NCI-H345 treated with DMSO at 0.1 percent for 48 hours (cell line): ENCODE results near the gene HDAC9.
A peak's percentile ranks its signal among the peaks of the same experiment; 100 is the strongest.

ENCODE experiments used
- DNase-seq: peaks from one replicate; lab custom pipeline; 2025; ENCODE audit not compliant: unreplicated experiment; lab: John Stamatoyannopoulos, UW

HDAC9 gene

GRCh38 chr7:18653381-18654155, 158.0 kb downstream of the HDAC9 start:
- no peak for DNase-seq

- DNase-seq: no peak
Measured at GRCh38 chr7:18654709-18655108, 159.2 kb downstream of the HDAC9 start.

- DNase-seq: no peak
Measured at GRCh38 chr7:18655506-18655905, 160.0 kb downstream of the HDAC9 start.

- no peak for DNase-seq
Measured at GRCh38 chr7:18655912-18656311, 160.4 kb downstream of the HDAC9 start.

GRCh38 chr7:18656362-18656761, 160.8 kb downstream of the HDAC9 start:
- no peak for DNase-seq

- DNase-seq: no peak
Measured at GRCh38 chr7:18659746-18660145, 164.2 kb downstream of the HDAC9 start.

- DNase-seq: no peak
Measured at GRCh38 chr7:18663321-18663720, 167.8 kb downstream of the HDAC9 start.

- DNase-seq: peak; percentile 35
Measured at GRCh38 chr7:18666107-18666728, 170.7 kb downstream of the HDAC9 start.

- DNase-seq: no peak
Measured at GRCh38 chr7:18667466-18667865, 171.9 kb downstream of the HDAC9 start.

- no peak for DNase-seq
Measured at GRCh38 chr7:18671176-18671575, 175.6 kb downstream of the HDAC9 start.

GRCh38 chr7:18675579-18675978, 180.0 kb downstream of the HDAC9 start:
- DNase-seq: no peak

- no peak for DNase-seq
Measured at GRCh38 chr7:18679261-18679660, 183.7 kb downstream of the HDAC9 start.

GRCh38 chr7:18680576-18680975, 185.0 kb downstream of the HDAC9 start:
- DNase-seq: no peak

GRCh38 chr7:18684916-18685315, 189.4 kb downstream of the HDAC9 start:
- DNase-seq: no peak

GRCh38 chr7:18685971-18686370, 190.4 kb downstream of the HDAC9 start:
- DNase-seq: no peak

- DNase-seq: no peak
Measured at GRCh38 chr7:18689551-18689950, 194.0 kb downstream of the HDAC9 start.

GRCh38 chr7:18693406-18693805, 197.9 kb downstream of the HDAC9 start:
- DNase-seq: no peak

- no peak for DNase-seq
Measured at GRCh38 chr7:18693816-18694215, 198.3 kb downstream of the HDAC9 start.

GRCh38 chr7:18694484-18694883, 198.9 kb downstream of the HDAC9 start:
- DNase-seq: no peak

GRCh38 chr7:18694911-18695310, 199.4 kb downstream of the HDAC9 start:
- DNase-seq: no peak

GRCh38 chr7:18698258-18698734, 202.7 kb downstream of the HDAC9 start:
- no peak for DNase-seq

GRCh38 chr7:18700147-18700546, 204.6 kb downstream of the HDAC9 start:
- DNase-seq: no peak
